Right cardiac atrium (tissue), 5 donors: ENCODE results near the gene ZBTB21. TPM values are rescaled to one million over a fixed set of nuclear protein-coding genes. Genes with fewer than 3 reads are reported as not detected.
"Not testable (repeated sequence)": the region's sequence is repeated elsewhere in the genome, so short reads cannot be mapped to it uniquely, and the experiment has no call there.

Experiments
- ATAC-seq, 2 donors: fragments of 200-7000 bp; cut with Tn5 transposase; one replicate each; pipeline versions ENCODE4 v1.8.0 to v1.9.1; 2020; ENCODE audit warnings: moderate library complexity in 2 of 2, mild to moderate bottlenecking in 1 of 2
- DNase-seq, 3 donors: peaks; one replicate each; pipeline ENCODE4 v3.0.0-alpha.2; 2020
- H3K27ac ChIP-seq: one replicate; pipeline ENCODE4 v1.5.1; 2013; ENCODE audit warnings: mild to moderate bottlenecking, low read length, control low read depth, moderate library complexity
- H3K27me3 ChIP-seq: one replicate; pipeline ENCODE4 v1.6.1; 2013; ENCODE audit not compliant: control insufficient read depth, insufficient read depth
- H3K4me1 ChIP-seq: one replicate; pipeline ENCODE4 v1.6.1; 2013; ENCODE audit warnings: low read length; ENCODE audit not compliant: control insufficient read depth, insufficient read depth
- H3K4me3 ChIP-seq: one replicate; pipeline ENCODE4 v1.5.1; 2013; ENCODE audit warnings: low read length, control low read depth
- H3K9me3 ChIP-seq: one replicate; pipeline ENCODE4 v1.6.1; 2013; ENCODE audit warnings: low read length; ENCODE audit not compliant: control insufficient read depth
- WGBS: extraction: QIAGEN DNeasy Blood & Tissue Kit; methylation state at CpG from one replicate; pipeline ENCODE4 v1.1.7; 2013; 5-methylcytosine and 5-hydroxymethylcytosine counted together
- intact Hi-C, 4 donors: fragments of 100-400 bp; cut with DNase I; formaldehyde crosslinking; loops; one replicate each; pipeline versions ENCODE4 v1.11.0 to v1.14.0; 2022 to 2023
- polyA plus RNA-seq: library from polyadenylated mRNA; stranded (reverse); fragments of 200-250 nt; gene quantifications from one replicate; pipeline ENCODE4 v1.2.3, GENCODE V29; 2013
- total RNA-seq, 4 donors: library from RNA; stranded (reverse); fragmentation: NEBNext Ultra II Directional; extraction: Animal tissue kit (Norgen Biotek cat#: 25700); gene quantifications; one replicate each; pipeline ENCODE4 v1.2.1, GENCODE V29; 2021
- donor health status: healthy with polysubstance abuse.
- donor health status: DM: no; HTN: yes; CAD: no.
- donor health status: DM: no; HTN: no; CAD: no.
- donor health status: DM: no; HTN: yes; CAD: no; lungs with severe emphysema.
- donor health status: DM: yes; HTN: yes; CAD: no.

The ZBTB21 gene
- total and polyA plus RNA-seq, 5 donors, result 2.6 to 15.2 (median 7.2) TPM

GRCh38 chr21:41956926-41957729 lies 53.0 kb downstream of the ZBTB21 start:
- DNase-seq, result no peak
- Histone ChIP-seq H3K9me3 (no peaks in the 10 kb centered on the region), H3K4me1 (peaks cover 8% of the 10 kb centered on the region), H3K27ac (no peak overlapping the region), H3K27me3 (no peaks in the 10 kb centered on the region), H3K4me3 (no peak overlapping the region)
- no peak for ATAC-seq
- WGBS, result 63% methylated on average over 9 of the region's 9 CpGs
- intact Hi-C loops, result loop anchor here in 3 of 4 donors (10.0 kb wide), 2 partner anchors 48 to 158 kb away; no protein-coding TSS in a partner anchor

GRCh38 chr21:41955516-41955915 lies 54.6 kb downstream of the ZBTB21 start:
- intact Hi-C loops, result loop anchor here in 3 of 4 donors (10.0 kb wide), 2 partner anchors 49 to 159 kb away; no protein-coding TSS in a partner anchor
- Histone ChIP-seq H3K27ac (no peak overlapping the region), H3K4me1 (peaks cover 8% of the 10 kb centered on the region), H3K27me3 (no peaks in the 10 kb centered on the region), H3K9me3 (no peaks in the 10 kb centered on the region), H3K4me3 (no peak overlapping the region)
- DNase-seq (no peak), ATAC-seq (no peak)
- 89% methylated on average over 10 of the region's 10 CpGs for WGBS

GRCh38 chr21:41954654-41955499 lies 55.3 kb downstream of the ZBTB21 start:
- ATAC-seq (peak in 1 of 2 donors; percentile 1), DNase-seq (no peak)
- H3K9me3 ChIP-seq, result no peaks in the 10 kb centered on the region
- no peak overlapping the region for H3K4me3 ChIP-seq
- peaks cover 8% of the 10 kb centered on the region for H3K4me1 ChIP-seq
- intact Hi-C loops, result loop anchor here in 3 of 4 donors (10.0 kb wide), 2 partner anchors 50 to 160 kb away; no protein-coding TSS in a partner anchor
- H3K27me3 ChIP-seq, result no peaks in the 10 kb centered on the region
- H3K27ac ChIP-seq, result no peak overlapping the region
- 93% methylated on average over 20 of the region's 20 CpGs for WGBS

GRCh38 chr21:41953831-41954653 lies 56.1 kb downstream of the ZBTB21 start, which contains the start of gene C2CD2:
Gene C2CD2 (minus strand): TSS chr21:41954018. CDS start chr21:41953648, 370 bp downstream.
- peak within 1 kb of the TSS; percentile 26 for H3K27ac ChIP-seq
- peak within 1 kb of the TSS; percentile 86 for H3K4me3 ChIP-seq
- ATAC-seq (peak; percentile 83 to 88), DNase-seq (peak; percentile 81 to 92 (median 88))
- H3K4me1 ChIP-seq, result peaks cover 8% of the 10 kb centered on the region
- 5% methylated on average over 85 of the region's 85 CpGs for WGBS
- H3K9me3 ChIP-seq, result no peaks in the 10 kb centered on the region
- no peaks in the 10 kb centered on the region for H3K27me3 ChIP-seq
- intact Hi-C loops, result loop anchor here in 3 of 4 donors (10.0 kb wide), 2 partner anchors 51 to 161 kb away; no protein-coding TSS in a partner anchor

- peaks cover 8% of the 10 kb centered on the region for H3K4me1 ChIP-seq
- intact Hi-C loops, result loop anchor here in 3 of 4 donors (10.0 kb wide), 2 partner anchors 51 to 161 kb away; no protein-coding TSS in a partner anchor
- no peaks in the 10 kb centered on the region for H3K9me3 ChIP-seq
Observed at GRCh38 chr21:41953249-41953830, 56.8 kb downstream of the ZBTB21 start.

GRCh38 chr21:41952568-41953248 lies 57.5 kb downstream of the ZBTB21 start:
- Histone ChIP-seq H3K27ac (no peak overlapping the region), H3K4me1 (peaks cover 3% of the 10 kb centered on the region), H3K27me3 (no peaks in the 10 kb centered on the region), H3K9me3 (no peaks in the 10 kb centered on the region), H3K4me3 (peak overlapping the region; percentile 86)
- ATAC-seq, result no peak
- intact Hi-C loops, result loop anchor here in 3 of 4 donors (10.0 kb wide), 2 partner anchors 52 to 162 kb away; no protein-coding TSS in a partner anchor
- 27% methylated on average over 30 of the region's 30 CpGs for WGBS
- peak in 1 of 3 donors; percentile 62 for DNase-seq

More at GRCh38 chr21:41953249-41953830, 56.8 kb downstream of the ZBTB21 start:
- Histone ChIP-seq H3K4me3 (peak overlapping the region; percentile 86), H3K27ac (peak overlapping the region; percentile 26), H3K27me3 (no peaks in the 10 kb centered on the region)
- DNase-seq, result peak in 2 of 3 donors; percentile 33 to 76
- WGBS, result 2% methylated on average over 67 of the region's 67 CpGs
- ATAC-seq, result peak; percentile 4

- H3K27me3 ChIP-seq, result no peaks in the 10 kb centered on the region
- no peaks in the 10 kb centered on the region for H3K9me3 ChIP-seq
- ATAC-seq, result no peak
- H3K27ac ChIP-seq, result no peak overlapping the region
- no peak overlapping the region for H3K4me3 ChIP-seq
- H3K4me1 ChIP-seq, result peaks cover under 1% of the 10 kb centered on the region
- WGBS, result 84% methylated on average over 5 of the region's 5 CpGs
- peak in 1 of 3 donors; percentile 36 for DNase-seq
- intact Hi-C loops, result loop anchor here in 3 of 4 donors (10.0 kb wide), 2 partner anchors 53 to 163 kb away; no protein-coding TSS in a partner anchor
Observed at GRCh38 chr21:41951876-41952567, 58.1 kb downstream of the ZBTB21 start.

GRCh38 chr21:41950941-41951351 lies 59.2 kb downstream of the ZBTB21 start:
- DNase-seq (peak in 1 of 3 donors; percentile 46), ATAC-seq (no peak)
- Histone ChIP-seq H3K4me1 (peaks cover 1% of the 10 kb centered on the region), H3K27ac (no peak overlapping the region), H3K27me3 (no peaks in the 10 kb centered on the region), H3K4me3 (no peak overlapping the region), H3K9me3 (no peaks in the 10 kb centered on the region)
- intact Hi-C loops, result loop anchor here in 3 of 4 donors (10.0 kb wide), 2 partner anchors 54 to 164 kb away; no protein-coding TSS in a partner anchor
- WGBS, result 87% methylated on average over 14 of the region's 14 CpGs

- not testable (repeated sequence) for DNase-seq, H3K4me3 ChIP-seq, H3K27me3 ChIP-seq, H3K9me3 ChIP-seq, H3K27ac ChIP-seq, H3K4me1 ChIP-seq, ATAC-seq
- intact Hi-C loops, result loop anchor here in 3 of 4 donors (10.0 kb wide), 2 partner anchors 55 to 165 kb away; no protein-coding TSS in a partner anchor
- 98% methylated on average over 3 of the region's 3 CpGs for WGBS
Observed at GRCh38 chr21:41949631-41950030, 60.5 kb downstream of the ZBTB21 start.
